ENCODE measurements around the gene SMARCA4. TPM values are rescaled to one million over a fixed set of nuclear protein-coding genes. Genes with fewer than 3 reads are reported as not detected.
A peak's percentile ranks its signal among the peaks of the same experiment; 100 is the strongest.

SMARCA4 gene
- total RNA-seq, 1 donor from 2014 or later: 34.7 TPM

DNA sequence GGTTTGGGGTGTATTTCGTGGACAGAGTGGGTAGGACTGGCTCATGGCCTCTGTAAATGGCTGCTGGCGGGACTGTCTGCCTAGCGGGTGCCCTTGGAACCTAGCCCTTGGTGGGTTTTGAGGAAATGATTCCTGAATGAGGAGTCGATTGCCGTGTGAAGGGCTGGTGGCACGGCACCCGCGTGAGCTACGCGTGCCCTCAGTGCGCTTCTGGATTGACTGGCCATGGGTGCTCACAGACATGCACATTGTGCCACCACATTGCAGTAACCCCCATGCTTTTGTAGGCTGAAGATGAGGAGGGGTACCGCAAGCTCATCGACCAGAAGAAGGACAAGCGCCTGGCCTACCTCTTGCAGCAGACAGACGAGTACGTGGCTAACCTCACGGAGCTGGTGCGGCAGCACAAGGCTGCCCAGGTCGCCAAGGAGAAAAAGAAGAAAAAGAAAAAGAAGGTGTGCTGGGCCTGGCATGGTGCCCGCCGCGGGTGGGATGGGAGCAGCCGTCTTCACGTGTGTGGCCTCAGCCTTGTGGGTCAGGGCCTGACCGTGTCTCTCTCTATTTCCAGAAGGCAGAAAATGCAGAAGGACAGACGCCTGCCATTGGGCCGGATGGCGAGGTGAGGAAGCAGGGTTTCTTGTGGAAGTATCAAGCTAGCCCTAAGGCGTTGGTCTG is 35.2 kb downstream of the SMARCA4 start:
- intact Hi-C loops (cut with DNase I): no loop called here
- DNase-seq: no peak

DNA sequence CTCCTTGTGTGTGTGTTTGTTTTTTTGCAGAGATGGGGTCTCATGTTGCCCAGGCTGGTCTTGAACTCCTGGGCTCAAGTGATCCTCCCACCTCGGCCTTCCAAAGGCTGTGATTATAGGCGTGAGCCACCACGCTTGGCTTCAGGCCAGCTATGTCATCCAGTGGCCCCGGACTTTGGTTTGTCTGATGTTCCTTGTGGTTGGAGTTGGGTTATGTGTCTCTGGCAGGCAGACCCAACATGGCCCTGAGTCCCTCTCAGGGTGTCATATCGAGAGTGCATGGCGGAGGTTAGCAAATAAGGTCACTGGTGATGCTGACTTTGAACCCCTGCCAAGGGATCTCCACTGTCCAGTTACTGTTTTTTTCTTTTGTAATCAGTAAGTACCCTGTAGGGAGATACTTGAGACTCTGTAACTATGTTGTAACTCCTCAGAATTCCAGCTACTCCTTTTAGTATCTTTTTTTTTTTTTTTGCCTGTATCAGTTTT is 37.3 kb downstream of the SMARCA4 start:
- intact Hi-C loops (cut with DNase I): no loop called here
- peak; percentile 10 for ATAC-seq (ENCODE audit: poor library complexity)
- no peak for DNase-seq

More for the DNA sequence above, 35.2 kb downstream of the SMARCA4 start:
- no peak for ATAC-seq (ENCODE audit: poor library complexity)

DNA sequence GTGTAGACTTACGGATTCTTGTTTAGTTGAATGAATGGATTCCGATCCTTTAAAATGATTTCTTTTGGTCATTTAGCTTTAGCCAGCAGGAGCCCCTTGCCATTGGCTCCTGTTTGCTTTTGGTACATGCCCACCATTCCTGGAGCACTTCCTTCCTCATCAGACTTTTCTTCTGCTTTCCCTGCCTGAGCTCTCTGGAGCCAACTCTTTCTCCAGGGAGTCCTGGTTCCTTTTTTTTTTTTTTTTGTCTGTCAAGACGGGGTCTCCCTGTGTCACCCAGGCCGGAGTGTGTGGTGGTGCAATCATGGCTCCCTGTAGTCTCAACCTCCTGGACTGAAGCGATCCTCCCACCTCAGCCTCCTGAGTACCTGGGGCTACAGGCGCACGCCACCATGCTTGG is 37.8 kb downstream of the SMARCA4 start:
- intact Hi-C loops (cut with DNase I): no loop called here
- ATAC-seq (ENCODE audit: poor library complexity) (no peak), DNase-seq (no peak)

- DNase-seq: no peak
- no peak for ATAC-seq (ENCODE audit: poor library complexity)
- intact Hi-C loops (cut with DNase I): no loop called here
Observed at GRCh38 chr19:11005521-11005920, 44.7 kb downstream of the SMARCA4 start.

DNA sequence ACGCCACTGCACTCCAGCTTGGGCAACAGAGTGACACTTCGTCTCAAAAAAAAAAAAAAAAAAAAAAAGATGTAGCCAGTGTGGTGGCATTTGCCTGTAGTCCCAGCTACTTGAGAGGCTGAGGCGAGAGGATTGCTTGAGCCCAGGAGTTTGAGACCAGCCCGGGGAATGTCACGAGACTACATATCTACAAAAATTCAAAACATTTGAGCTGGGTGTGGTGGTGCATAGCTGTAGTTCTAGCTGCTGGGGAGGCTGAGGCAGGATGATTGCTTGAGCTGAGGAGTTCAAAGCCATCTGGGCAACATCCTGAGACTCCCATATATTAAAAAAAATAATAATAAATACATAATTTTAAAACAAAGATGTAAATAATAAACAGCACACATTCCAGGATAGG is 46.6 kb downstream of the SMARCA4 start:
- ATAC-seq (ENCODE audit: poor library complexity): no peak
- intact Hi-C loops (cut with DNase I): no loop called here
- DNase-seq: no peak

GRCh38 chr19:11007962-11008532 is 47.2 kb downstream of the SMARCA4 start:
- intact Hi-C loops (cut with DNase I): no loop called here
- no peak for ATAC-seq (ENCODE audit: poor library complexity)
- DNase-seq: no peak

- ATAC-seq (ENCODE audit: poor library complexity): no peak
Observed at GRCh38 chr19:11010041-11010440, 49.2 kb downstream of the SMARCA4 start.

GRCh38 chr19:11012507-11012906 is 51.7 kb downstream of the SMARCA4 start:
- ATAC-seq (ENCODE audit: poor library complexity) (no peak), DNase-seq (no peak)
- intact Hi-C loops (cut with DNase I): no loop called here

More at GRCh38 chr19:11010041-11010440, 49.2 kb downstream of the SMARCA4 start:
- intact Hi-C loops (cut with DNase I): no loop called here
- DNase-seq: no peak

DNA sequence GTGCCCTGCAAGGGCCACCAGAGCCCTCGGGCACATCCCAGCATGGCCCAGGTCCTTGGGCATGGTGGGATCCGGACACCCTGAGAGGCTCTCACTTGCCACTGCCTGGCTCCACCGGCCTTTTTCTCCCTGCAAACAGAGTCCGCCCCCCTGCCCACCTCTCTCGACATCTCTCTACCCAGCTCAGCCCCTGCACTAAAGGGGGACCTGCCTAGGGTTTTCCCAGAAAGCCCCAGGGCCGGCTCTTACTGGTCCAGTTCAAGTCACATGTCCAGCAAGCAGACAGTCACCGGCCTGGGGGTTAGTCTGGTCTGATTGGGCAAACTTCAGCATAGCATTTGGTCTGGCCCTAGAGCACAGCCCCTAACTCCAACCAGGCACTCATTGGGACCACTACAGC is 52.9 kb downstream of the SMARCA4 start:
- intact Hi-C loops (cut with DNase I): no loop called here
- DNase-seq (no peak), ATAC-seq (ENCODE audit: poor library complexity) (no peak)

DNA sequence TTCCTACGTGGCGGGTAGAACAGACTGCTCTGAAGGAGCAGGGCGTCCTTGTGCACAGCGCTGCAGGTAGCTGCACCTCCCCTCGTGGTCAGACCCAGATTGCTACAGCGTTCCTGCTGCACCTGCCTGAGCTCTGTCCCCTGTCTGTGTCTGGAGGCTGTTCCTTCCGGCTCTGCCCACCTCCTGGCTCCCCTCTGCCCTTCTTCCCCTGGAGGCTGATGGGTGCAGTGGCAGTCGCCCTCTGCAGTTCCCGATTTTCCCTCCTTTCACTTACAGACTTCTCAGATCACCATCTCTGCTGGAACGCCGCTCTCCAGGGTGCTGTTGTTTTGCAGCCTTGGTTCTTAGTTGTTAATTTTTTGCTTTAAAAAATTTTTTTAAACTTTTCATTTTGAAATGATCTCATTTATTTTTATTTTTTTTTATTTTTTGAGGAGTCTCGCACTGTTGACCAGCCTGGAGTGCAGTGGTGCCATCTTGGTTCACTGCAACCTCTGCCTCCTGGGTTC is 53.6 kb downstream of the SMARCA4 start:
- DNase-seq: no peak
- ATAC-seq (ENCODE audit: poor library complexity): no peak
- intact Hi-C loops (cut with DNase I): no loop called here

DNA sequence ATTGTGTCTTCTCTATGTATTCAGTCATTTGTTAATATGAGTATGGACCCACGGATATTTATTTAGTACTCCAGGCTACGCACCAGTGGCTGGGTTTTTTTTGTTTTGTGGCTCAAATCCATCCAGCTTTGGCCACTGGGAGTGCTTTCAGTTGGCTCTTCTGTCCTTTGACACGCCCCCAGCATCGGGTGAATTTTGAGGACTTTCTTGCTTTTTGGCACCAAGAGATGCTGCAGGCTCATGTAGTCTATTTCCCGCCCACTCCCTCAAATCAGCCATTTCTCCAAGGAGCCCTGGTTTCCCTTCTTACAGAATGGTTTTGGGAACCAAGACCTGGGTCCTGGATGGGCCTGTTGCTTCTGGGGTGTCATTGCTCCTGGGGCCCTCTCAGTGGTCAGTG is 55.8 kb downstream of the SMARCA4 start:
- ATAC-seq (ENCODE audit: poor library complexity) (no peak), DNase-seq (no peak)
- intact Hi-C loops (cut with DNase I): no loop called here

DNA sequence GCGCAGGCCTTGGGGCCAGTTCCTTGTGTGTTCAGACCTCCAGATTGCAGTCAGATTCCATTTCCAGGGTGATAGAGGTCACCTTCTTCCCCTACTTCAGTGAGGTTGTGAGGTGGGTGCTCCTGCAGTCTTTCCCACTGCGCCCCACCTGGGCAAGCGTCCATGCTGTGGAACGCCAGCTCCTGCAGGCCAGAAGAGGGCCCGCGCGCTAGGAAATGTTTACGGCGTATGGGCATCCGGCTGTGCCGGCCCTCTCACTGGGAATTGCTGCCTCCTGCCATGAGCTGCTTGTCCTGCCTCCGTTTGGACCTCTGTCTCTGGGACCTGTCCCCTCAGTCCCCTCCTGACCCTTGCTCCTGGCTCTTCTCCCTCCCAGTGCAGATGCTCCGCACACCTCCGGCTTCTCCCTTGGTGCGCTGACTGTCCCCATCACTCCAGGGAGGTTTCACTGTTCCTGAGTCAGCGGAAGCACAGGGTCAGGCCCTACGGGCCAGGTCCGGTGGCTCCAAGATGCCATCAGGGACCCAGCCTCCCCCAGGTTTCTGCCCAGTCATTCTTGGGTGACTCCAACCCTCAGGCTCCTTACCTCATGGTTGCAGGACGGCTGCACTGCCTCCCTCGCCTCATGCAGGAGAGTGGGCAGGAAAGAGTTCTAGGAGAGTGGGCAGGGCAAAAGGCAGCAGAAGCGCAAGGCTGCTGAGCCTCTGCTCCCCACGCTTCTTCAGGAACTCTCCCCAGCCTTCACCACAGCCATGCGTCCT is 56.6 kb downstream of the SMARCA4 start:
- intact Hi-C loops (cut with DNase I): no loop called here
- ATAC-seq (ENCODE audit: poor library complexity) (no peak), DNase-seq (no peak)

DNA sequence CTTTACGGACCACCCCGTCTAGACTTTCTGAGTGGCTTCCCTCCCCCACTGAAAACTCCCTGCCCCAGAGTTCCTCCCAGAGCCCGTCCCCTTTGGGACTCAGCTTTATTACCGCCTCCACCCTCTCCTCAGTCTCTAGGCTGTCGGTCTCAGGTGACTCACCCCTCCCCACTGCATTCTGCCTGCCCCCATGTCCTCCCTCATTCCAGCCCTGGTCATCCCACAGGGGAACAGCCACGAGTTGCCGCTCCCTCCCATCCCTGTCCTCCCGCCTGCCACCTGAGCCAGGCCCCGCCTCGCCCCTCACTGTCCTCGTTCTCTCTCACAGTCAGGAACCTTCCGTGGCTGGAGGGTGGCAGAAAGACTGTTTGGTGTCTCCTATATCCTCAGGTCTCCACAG is 57.3 kb downstream of the SMARCA4 start:
- DNase-seq (no peak), ATAC-seq (ENCODE audit: poor library complexity) (no peak)
- intact Hi-C loops (cut with DNase I): no loop called here

DNA sequence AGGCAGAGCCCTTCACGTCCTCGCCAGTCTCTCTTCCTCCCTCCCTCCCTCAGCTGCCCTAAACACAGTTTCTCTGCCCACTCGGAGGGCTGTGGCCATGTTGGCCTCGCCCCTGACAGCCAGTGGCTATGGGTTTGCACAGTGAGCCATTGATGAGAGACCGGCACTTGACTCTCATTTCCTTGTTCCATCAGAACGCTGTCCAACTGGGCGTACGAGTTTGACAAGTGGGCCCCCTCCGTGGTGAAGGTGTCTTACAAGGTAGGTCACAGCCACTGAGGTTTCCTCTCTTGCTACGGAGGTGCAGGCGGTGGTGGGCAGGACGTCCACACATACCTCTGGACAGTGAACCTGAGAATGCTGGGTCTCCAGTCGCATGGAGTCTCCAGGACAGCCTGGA is 57.9 kb downstream of the SMARCA4 start:
- DNase-seq (no peak), ATAC-seq (ENCODE audit: poor library complexity) (no peak)
- intact Hi-C loops (cut with DNase I): no loop called here

- intact Hi-C loops (cut with DNase I): no loop called here
- ATAC-seq (ENCODE audit: poor library complexity): no peak
Observed at GRCh38 chr19:11019262-11019661, 58.4 kb downstream of the SMARCA4 start.

DNA sequence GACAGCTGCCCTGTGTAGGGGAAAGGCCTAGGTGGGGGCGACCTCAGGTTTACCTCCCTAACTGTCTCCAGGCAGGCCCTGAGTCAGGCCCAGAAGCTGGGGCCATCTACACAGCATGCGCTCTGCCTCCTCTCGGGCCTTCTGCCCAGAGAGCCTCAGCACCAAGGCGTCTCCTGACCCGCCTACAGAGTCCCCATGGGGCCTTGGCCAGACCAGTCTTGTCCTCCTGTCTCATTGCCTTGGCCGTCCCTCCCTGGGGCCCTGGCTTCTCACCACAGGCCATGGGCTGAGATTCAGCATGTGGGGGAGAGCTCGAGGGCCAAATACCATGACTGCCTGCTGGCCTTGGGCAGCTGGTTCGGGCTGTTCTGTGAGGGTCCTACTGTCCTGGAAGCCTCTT is 59.0 kb downstream of the SMARCA4 start:
- peak; percentile 69 for DNase-seq
- intact Hi-C loops (cut with DNase I): no loop called here
- no peak for ATAC-seq (ENCODE audit: poor library complexity)

More at GRCh38 chr19:11019262-11019661, 58.4 kb downstream of the SMARCA4 start:
- DNase-seq: no peak

- DNase-seq (no peak), ATAC-seq (ENCODE audit: poor library complexity) (no peak)
- intact Hi-C loops (cut with DNase I): no loop called here
Observed at GRCh38 chr19:11020423-11020822, 59.6 kb downstream of the SMARCA4 start.

- ATAC-seq (ENCODE audit: poor library complexity) (no peak), DNase-seq (no peak)
- intact Hi-C loops (cut with DNase I): no loop called here
Observed at GRCh38 chr19:11020982-11021759, 60.3 kb downstream of the SMARCA4 start.

GRCh38 chr19:11021760-11022144 is 60.9 kb downstream of the SMARCA4 start:
- DNase-seq: no peak
- no peak for ATAC-seq (ENCODE audit: poor library complexity)
- intact Hi-C loops (cut with DNase I): no loop called here

All from Right ventricle myocardium superior (tissue), 1 donor.